Kidney capillary endothelial cell (primary cell): Measurements from ENCODE around the gene ZNF577.

ENCODE experiments used
- DNase-seq: peaks from one replicate; pipeline ENCODE4 v3.0.0-alpha.2; 2018; ENCODE audit warnings: low spot score

Gene ZNF577

DNA sequence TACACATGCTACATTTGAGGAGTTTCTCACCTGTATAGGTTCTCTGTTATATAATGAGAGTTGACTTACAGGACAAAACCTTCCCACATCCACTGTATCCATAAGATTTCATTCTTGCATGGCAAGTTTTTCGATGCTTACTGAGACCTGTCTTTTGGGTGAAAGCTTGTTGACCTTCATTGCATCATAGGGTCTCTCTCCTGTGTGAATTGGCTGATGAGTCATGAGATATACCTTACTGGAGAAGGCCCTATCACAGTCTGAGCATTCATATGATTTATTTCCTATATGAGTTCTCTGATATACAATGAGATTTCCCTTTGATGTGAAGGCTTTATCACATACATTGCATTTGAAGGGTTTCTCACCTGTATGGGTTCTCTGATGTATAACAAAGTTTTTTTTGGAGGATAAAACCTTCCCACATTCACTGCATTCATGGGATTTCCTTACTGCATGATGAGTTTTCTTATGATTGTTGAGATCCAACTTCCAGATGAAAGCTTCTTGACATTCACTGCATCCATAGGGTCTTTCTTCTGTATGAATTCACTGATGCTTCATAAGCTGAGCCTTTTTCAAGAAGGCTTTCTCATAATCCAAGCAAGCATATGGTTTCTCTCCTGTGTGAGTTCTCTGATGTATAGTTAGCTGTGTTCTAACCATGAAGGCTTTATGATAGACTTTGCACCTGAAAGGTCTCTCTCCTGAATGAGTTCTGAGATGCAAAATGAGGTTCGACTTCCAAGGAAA is 25.7 kb downstream of the ZNF577 start:
- DNase-seq = no peak

DNA sequence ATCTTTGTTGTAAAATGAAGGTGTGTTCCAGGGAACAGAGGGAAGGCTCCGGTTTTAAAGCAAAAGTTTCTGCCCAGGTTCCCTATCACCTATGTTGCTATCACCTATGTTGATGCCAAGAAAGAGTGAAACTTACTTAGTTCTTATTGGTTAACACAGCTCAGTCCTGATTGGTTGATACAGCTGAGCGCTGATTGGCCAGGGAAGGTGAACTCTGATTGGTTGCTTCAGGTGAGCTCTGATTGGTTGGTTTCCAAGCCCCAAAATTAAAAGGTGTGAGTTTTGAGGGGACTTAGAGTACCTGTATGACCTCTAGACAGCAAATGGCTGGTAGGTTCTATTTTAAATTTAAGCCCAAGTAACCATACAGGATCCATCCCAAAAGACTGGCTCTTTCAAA is 50.6 kb downstream of the ZNF577 start:
- DNase-seq = no peak

DNA sequence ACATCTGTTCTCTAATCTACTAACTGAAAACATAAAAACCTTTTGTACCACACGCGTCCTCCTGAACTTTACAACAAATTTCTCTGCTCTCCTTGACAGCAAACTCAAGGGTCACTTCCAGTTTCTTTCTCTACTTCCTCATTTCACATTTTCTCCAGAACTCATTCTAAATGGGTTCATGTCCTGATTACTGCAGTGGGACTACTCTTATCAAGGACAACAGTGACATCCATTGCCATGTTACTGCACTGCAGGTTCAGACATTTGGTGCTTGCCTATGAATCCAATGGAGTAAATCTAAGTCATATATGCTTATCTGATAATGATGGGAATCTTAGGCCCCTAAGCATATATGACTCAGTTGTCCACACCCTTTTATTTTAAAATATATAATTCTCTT is 57.5 kb downstream of the ZNF577 start:
- no peak for DNase-seq

DNA sequence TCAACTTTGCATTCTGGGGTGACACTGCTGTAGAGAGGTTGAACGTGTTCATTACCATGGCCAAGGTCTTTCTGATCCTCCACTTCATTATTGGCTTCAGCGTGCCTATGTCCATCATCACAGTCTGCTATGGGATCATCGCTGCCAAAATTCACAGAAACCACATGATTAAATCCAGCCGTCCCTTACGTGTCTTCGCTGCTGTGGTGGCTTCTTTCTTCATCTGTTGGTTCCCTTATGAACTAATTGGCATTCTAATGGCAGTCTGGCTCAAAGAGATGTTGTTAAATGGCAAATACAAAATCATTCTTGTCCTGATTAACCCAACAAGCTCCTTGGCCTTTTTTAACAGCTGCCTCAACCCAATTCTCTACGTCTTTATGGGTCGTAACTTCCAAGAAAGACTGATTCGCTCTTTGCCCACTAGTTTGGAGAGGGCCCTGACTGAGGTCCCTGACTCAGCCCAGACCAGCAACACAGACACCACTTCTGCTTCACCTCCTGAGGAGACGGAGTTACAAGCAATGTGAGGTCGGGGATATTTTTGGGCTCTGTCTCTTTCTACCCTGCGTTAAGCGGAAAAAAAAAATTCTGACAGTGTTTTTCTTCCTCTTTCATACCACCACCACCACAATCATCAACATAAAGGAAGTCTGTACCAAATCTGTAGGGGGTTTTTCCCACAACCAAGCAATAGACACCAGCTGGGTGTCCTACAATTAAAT is 63.3 kb downstream of the ZNF577 start:
- no peak for DNase-seq

- DNase-seq = no peak
These were observed 64.8 kb downstream of the ZNF577 start for GRCh38 chr19:51822946-51823345.

DNA sequence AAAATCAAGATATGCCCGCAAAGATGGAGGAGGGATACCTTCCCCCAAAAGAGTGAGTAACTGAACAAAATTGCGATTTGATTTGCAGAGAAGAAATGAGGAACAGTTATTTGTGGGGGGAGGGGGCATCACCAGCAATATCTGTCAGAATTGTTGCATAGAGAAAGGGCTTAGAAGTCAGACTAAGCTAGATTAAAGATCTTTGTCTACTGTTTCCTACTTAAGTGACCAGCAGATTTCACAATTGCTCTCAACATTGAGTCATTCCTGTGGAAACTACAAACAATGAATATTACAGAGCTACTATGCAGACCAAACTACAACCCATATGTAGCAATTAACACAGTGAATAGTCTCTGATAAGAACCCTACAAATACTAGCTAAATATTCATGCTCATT is 65.4 kb downstream of the ZNF577 start:
- no peak for DNase-seq

GRCh38 chr19:51821921-51822320 is 65.8 kb downstream of the ZNF577 start:
- no peak for DNase-seq

GRCh38 chr19:51821456-51821855 is 66.3 kb downstream of the ZNF577 start:
- DNase-seq = no peak
